GM12865 (cell line): Measurements from ENCODE around the gene PPM1D.

Experiments
- DNase-seq: peaks from one replicate; pipeline ENCODE4 v3.0.0; 2010; ENCODE audit warnings: low read depth
- H3K4me3 ChIP-seq: 2 replicates; pipeline ENCODE4 v1.5.1; 2011; ENCODE audit warnings: mild to moderate bottlenecking, low read depth, low read length, control low read depth
- CTCF ChIP-seq: IDR thresholded peaks from 2 replicates; pipeline ENCODE4 v1.5.1; 2011; ENCODE audit warnings: low read length, control low read depth, low read depth, inconsistent platforms; ENCODE audit not compliant: insufficient read depth; ENCODE audit errors: missing control alignments

Gene PPM1D

GRCh38 chr17:60641126-60641525 lies 41.1 kb downstream of the PPM1D start:
- TF ChIP-seq CTCF = no peak
- no peak overlapping the region for H3K4me3 ChIP-seq
- no peak for DNase-seq

DNA sequence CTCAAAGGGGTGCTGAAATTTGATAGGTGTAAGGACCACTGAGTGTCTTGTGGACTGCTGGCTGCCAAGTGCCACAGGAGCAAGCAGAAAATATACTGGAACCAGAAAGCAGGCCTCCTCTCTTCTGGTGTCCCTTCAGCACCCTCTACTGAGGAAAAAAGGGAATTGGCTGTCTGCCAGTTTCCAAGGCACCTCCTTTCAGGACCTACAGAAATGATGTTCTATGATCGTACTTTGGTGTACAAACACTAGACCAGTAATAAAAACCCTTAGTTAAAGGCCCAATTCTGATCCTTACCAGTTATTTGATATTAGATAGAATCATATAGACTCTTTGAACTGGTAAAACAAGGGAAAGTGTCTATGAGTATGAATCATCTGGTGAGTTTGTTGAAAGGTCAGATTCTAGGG lies 41.8 kb downstream of the PPM1D start:
- TF ChIP-seq CTCF = peak; percentile 37
- peak; percentile 74 for DNase-seq
- no peak overlapping the region for H3K4me3 ChIP-seq

DNA sequence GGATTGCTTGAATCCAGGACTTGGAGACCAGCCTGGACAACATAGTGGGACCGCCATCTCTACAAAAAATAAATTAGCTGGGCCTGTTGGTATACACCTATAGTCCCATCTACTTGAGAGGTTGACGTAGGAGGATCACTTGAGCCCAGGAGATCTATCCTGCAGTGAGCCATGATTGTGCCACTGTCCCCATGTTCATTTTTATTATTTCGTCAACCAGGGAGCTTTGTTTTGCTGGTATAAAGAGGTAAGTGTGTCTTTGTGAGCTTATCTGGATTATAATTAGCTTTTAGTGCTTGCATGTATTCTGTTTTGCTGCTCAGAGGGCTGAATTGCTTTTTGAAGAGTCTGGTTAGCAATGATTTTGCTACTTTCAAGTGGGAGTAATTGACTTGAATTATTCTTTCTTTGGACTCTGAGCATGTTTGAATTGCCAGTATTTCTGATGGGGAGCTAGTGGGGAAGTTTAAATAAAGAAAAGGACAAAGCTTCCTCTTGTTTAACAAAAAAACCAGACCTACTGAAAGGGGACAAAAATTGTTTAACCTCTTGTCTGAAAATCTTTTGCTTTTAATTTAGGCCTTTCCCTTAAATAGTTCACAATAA lies 46.0 kb downstream of the PPM1D start:
- H3K4me3 ChIP-seq = no peak overlapping the region
- no peak for DNase-seq
- TF ChIP-seq CTCF = no peak

DNA sequence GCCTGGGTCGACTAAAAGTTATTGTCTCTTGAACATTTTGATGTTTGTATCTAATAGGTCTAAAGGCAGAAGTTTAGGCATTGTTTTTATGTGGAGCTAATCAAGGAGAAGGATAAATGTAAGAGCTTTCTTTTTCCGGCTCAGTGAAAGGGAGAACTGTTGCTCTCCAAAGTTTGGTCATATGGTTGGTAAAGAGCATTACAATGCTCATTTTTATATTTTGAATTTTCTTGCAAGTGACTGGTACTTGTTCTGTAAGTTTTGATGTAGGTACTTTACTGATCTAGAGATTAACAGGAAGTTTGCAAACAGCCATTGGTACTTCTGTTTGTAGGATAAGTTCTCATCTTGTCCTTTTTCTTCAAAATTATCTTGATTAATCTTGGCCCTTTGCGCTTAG lies 46.7 kb downstream of the PPM1D start:
- TF ChIP-seq CTCF = no peak
- no peak for DNase-seq
- H3K4me3 ChIP-seq = no peak overlapping the region

GRCh38 chr17:60647705-60648104 lies 47.7 kb downstream of the PPM1D start:
- no peak for TF ChIP-seq CTCF
- no peak overlapping the region for H3K4me3 ChIP-seq
- DNase-seq = no peak

GRCh38 chr17:60652454-60653247 lies 52.7 kb downstream of the PPM1D start:
- no peak for TF ChIP-seq CTCF
- no peak overlapping the region for H3K4me3 ChIP-seq
- peak; percentile 69 for DNase-seq
